SU-DHL-6 (cell line): ENCODE measurements around the gene CAPN15.

Experiments used
- EZH2phosphoT487 ChIP-seq: fragments of 200-600 bp; sonication (generic), shearing (Covaris generic); conservative IDR thresholded peaks from 2 replicates; pipeline ENCODE4 v1.6.1; 2018; ENCODE audit warnings: mild to moderate bottlenecking, antibody characterized with exemption, low read length, moderate library complexity, mixed read lengths
- TF ChIP-seq, protein P1 (sequence below): fragments of 200-600 bp; sonication (generic); IDR thresholded peaks from one replicate; pipeline ENCODE4 v1.5.1; 2017; ENCODE audit warnings: antibody characterized with exemption, mild to moderate bottlenecking, low read length, moderate library complexity; ENCODE audit not compliant: insufficient read depth, poor library complexity, severe bottlenecking

DNA sequence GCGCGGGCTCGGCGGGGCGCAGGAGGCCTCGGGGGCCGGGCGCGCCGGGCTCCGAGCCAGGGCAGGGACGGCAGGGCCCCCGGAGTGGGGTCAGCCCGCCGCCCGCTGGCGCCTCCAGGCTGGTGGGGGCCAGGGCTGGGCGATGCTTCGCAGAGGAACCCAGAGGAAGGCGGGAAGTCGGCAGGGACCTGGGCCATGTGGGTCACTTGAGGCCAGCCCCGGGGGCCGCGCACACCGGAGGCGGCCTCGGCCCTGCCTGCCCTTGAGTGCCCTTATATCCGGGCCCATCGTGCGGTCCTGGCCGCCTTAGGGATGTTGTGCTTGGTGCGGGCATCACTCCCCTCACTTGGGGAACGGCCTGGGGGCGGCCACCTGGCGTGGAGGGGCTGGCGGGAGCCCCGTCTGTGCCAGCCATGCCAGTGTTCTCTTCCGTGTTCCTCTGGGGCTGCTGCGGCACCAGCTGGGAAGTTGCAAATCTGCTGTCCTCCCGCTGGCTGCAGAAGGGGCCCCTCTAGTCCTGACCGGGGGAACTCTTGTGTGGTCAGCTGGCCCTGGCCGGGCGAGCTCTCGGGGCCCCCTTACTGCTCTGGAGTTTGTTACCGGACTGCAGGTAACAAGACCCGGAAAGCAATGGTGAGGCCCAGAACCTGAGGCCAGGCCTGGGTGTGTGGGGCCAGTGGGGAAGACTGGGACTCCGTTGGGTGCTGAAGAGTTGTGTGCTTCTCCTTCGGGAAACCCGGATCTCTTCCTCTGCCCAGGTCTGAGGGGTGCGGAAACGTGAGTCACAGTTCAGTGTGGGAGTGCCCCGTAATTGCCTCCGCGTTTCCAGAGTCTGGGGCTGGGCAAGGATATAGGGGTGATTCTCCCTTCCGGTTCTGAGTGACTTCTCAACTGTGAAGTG, 849 bp downstream of the CAPN15 start:
- TF ChIP-seq, protein P1, sequence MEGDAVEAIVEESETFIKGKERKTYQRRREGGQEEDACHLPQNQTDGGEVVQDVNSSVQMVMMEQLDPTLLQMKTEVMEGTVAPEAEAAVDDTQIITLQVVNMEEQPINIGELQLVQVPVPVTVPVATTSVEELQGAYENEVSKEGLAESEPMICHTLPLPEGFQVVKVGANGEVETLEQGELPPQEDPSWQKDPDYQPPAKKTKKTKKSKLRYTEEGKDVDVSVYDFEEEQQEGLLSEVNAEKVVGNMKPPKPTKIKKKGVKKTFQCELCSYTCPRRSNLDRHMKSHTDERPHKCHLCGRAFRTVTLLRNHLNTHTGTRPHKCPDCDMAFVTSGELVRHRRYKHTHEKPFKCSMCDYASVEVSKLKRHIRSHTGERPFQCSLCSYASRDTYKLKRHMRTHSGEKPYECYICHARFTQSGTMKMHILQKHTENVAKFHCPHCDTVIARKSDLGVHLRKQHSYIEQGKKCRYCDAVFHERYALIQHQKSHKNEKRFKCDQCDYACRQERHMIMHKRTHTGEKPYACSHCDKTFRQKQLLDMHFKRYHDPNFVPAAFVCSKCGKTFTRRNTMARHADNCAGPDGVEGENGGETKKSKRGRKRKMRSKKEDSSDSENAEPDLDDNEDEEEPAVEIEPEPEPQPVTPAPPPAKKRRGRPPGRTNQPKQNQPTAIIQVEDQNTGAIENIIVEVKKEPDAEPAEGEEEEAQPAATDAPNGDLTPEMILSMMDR = no peak
- TF ChIP-seq EZH2phosphoT487 = no peak
